Left colon (tissue), 2 donors: ENCODE measurements around the gene SLC39A12. TPM values are rescaled to one million over a fixed set of nuclear protein-coding genes. Genes with fewer than 3 reads are reported as not detected.

ENCODE experiments used
- total RNA-seq, 2 donors: library from RNA; stranded (reverse); fragmentation: NEBNext Ultra II Directional; extraction: Animal tissue kit (Norgen Biotek cat#: 25700); gene quantifications; one replicate each; pipeline ENCODE4 v1.2.1, GENCODE V29; 2021
- donor health status: DM: no; HTN: no; CAD: no.
- donor health status: DM: yes; HTN: yes; CAD: no.

The SLC39A12 gene
- total RNA-seq, 2 donors from 2014 or later = 0.08 TPM; not detected in 1

Other genes with a start within 250 kb of the SLC39A12 start
- 10 to 100 TPM; 53.0 to 59.6 TPM for gene TMEM236, start 199.7 kb upstream of the SLC39A12 start, total RNA-seq
- gene MRC1, start 142.6 kb upstream of the SLC39A12 start, total RNA-seq = 10 to 100 TPM; 11.0 to 25.2 TPM
- gene CACNB2, start 188.5 kb downstream of the SLC39A12 start, total RNA-seq = 10 to 100 TPM; 13.3 to 17.9 TPM